Bone marrow (tissue), 2 donors: ENCODE data around the gene DIO1.
"Not testable (repeated sequence)": the region's sequence is repeated elsewhere in the genome, so short reads cannot be mapped to it uniquely, and the experiment has no call there.

Experiments
- DNase-seq, 2 donors: peaks; one replicate each; lab custom pipeline; 2025; lab: John Stamatoyannopoulos, UW

Gene DIO1

GRCh38 chr1:53893999-53894636, at the start of gene DIO1:
Gene DIO1 (plus strand): TSS chr1:53894187. CDS start chr1:53894211, 24 bp downstream.
- DNase-seq: no peak

- no peak for DNase-seq
Measured at GRCh38 chr1:53847980-53848379, 46.0 kb upstream of the DIO1 start.

- DNase-seq: no peak
Measured at GRCh38 chr1:53850082-53850673, 43.8 kb upstream of the DIO1 start.

- DNase-seq: no peak
Measured at GRCh38 chr1:53851571-53852285, 42.3 kb upstream of the DIO1 start.

GRCh38 chr1:53860967-53861411, 33.0 kb upstream of the DIO1 start:
- peak in 1 of 2 donors; percentile 26 for DNase-seq

- DNase-seq: no peak
Measured at GRCh38 chr1:53862507-53862906, 31.5 kb upstream of the DIO1 start.

- DNase-seq: no peak
Measured at GRCh38 chr1:53868565-53868964, 25.4 kb upstream of the DIO1 start.

GRCh38 chr1:53869454-53870117, 24.4 kb upstream of the DIO1 start:
- DNase-seq: peak in 1 of 2 donors; percentile 56

GRCh38 chr1:53871221-53871620, 22.8 kb upstream of the DIO1 start:
- DNase-seq: no peak

GRCh38 chr1:53871773-53872484, 22.1 kb upstream of the DIO1 start:
- no peak for DNase-seq

- not testable (repeated sequence) for DNase-seq
Measured at GRCh38 chr1:53875150-53875549, 18.8 kb upstream of the DIO1 start.

GRCh38 chr1:53878492-53879105, 15.4 kb upstream of the DIO1 start:
- peak in 1 of 2 donors; percentile 25 for DNase-seq

- DNase-seq: not testable (repeated sequence)
Measured at GRCh38 chr1:53881853-53882252, 12.1 kb upstream of the DIO1 start.

GRCh38 chr1:53883600-53883999, 10.4 kb upstream of the DIO1 start:
- not testable (repeated sequence) for DNase-seq

- DNase-seq: no peak
Measured at GRCh38 chr1:53888681-53889080, 5.3 kb upstream of the DIO1 start.

GRCh38 chr1:53889304-53890298, 4.4 kb upstream of the DIO1 start, which contains the start of gene YIPF1:
Gene YIPF1 (minus strand): TSS chr1:53889797. CDS start chr1:53888937, 860 bp downstream.
- DNase-seq: peak; percentile 69 to 81

GRCh38 chr1:53890522-53890941, 3.5 kb upstream of the DIO1 start:
- DNase-seq: no peak

GRCh38 chr1:53891018-53891417, 3.0 kb upstream of the DIO1 start:
- no peak for DNase-seq

- no peak for DNase-seq
Measured at GRCh38 chr1:53891678-53892077, 2.3 kb upstream of the DIO1 start.

- DNase-seq: peak; percentile 5 to 7
Measured at GRCh38 chr1:53892911-53893310, 1.1 kb upstream of the DIO1 start.
